Renal cortical epithelial cell (primary cell): ENCODE data around the gene FREM3. TPM values are rescaled to one million over a fixed set of nuclear protein-coding genes. Genes with fewer than 3 reads are reported as not detected.
"Not testable (repeated sequence)": the region's sequence is repeated elsewhere in the genome, so short reads cannot be mapped to it uniquely, and the experiment has no call there.

Experiments used
- DNase-seq: peaks from one replicate; pipeline ENCODE4 v3.0.0-alpha.2; 2011; ENCODE audit warnings: low read depth
- total RNA-seq: library from RNA; depleted of rRNA; stranded (reverse); fragments of >200 nt; gene quantifications from 2 replicates; pipeline ENCODE4 v1.2.3, GENCODE V29; 2014

Gene FREM3
- total RNA-seq, 1 donor from 2014 or later, result not detected

DNA sequence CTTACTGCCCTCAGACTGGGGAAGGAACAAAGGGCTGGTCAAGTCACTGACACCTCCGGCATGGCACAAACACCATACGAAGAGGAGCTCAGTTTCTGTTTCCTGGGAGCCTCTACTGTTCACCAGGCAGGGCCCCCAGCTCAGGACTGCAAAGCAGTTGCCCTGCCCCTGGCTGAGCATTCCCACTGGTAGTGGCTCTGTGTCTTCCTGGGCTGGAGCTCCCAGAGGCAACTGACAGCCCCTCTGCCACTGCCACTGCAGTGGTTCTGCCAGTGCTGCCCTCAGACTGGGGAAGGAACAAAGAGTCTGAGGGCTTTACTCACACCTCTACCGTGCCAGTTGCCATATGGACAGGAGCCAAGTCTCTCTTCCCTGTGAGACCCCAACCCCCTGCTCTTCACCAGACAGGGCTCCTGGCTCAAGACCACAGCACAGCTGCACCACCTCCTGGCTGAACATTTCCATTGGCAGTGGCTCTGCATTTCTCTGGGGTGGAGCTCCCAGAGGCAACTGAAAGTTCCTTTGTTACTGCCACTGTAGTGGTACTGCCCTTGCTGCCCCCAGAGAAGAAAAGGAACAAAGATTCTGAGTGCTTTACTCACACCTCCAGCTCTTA is 119.0 kb downstream of the FREM3 start:
- no peak for DNase-seq

DNA sequence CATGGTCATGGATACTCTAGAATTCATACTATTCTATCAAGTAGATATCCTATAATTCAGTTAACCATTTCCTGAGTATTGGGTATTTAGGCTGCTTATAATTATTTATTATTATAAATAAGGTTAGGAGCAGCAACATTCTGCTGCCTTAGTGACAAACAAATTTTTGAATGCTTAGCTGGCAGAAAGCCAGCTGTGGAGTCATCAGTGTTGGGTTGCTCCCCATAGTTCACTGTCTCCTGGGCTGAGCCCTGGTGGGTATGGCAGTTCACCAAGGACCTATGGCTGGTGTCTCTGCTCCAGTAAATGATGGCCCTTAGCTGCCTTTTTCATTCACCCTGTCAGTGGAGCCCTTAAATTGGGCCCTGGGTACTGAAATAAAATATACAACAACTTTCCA is 125.1 kb downstream of the FREM3 start:
- no peak for DNase-seq

DNA sequence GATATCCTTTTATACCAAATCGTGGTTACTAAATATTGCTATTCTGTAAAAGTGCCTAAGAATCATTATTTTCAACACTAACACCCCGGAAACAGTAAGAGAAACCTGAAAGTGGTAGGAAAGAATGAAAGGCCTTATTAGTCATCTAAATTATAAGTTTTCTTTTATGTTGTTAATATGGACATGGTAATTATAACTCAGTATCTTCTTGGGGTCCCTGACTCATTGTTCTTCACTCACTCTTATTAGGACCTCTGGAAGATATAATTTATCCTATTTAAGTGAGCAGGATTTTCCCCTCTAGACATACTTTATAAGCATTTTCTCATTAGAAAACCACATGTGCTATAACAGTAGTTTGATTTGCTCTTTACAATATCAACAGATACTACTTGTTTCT is 136.0 kb downstream of the FREM3 start:
- no peak for DNase-seq

DNA sequence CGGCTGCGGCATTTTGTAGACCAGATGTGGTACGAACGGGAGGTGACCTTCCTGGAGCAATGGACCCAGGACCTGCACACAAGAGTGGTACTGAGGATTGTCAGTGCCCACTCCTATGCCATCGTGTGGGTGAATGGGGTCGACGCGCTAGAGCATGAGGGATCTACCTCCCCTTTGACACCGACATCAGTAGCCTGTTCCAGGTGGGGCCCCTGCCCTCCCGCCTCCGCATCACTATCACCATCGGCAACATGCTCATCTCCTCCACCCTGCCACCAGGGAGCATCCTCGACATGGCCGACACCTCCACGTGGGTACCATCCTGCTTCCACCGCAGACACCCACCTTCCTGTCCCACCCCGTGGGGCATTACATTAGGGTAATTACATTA is 140.7 kb downstream of the FREM3 start:
- no peak for DNase-seq

DNA sequence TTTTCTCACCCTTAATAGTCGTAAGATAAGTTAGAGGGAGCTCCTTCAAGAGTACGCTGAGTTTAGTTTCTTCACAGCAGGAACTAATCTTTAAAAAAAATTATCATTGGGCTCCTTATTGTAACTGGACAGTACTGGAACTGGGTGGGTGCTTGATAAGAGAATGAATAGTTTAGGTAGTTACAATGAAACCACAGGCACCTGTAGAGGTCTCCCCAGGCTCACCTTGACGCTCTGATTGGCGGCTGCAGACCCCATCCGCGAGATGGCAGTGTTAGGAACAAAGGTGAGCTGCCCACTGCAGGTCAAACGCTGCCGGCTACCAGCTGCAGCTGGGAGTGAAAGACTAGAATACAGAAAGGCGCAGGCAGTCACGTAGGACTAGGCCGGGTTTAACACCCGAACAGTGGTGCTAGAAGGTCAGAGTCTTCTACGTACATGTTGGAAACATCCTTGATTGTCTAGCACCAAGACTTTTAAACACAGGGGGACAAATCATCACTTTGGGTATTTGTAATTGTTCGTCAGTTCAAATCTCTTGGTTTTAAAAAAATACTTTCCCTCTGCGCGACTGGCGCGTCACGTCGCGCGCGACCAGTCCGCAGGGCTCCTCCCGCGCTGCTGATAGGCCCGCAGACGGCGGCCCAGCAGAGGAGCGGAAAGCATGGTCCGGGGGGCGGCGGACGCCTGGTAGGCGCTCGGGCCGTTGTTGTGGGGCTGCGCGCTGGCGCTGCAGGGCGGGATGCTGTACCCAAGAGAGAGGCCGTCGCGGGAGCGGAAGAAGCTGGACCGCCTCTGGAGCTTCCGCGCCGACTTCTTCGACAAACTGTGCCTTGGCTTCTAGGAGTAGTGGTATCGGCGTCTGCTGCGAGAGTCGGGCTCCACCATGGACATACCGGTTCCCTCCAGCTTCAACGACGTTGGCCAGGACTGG is 141.4 kb downstream of the FREM3 start:
- peak; percentile 68 for DNase-seq

DNA sequence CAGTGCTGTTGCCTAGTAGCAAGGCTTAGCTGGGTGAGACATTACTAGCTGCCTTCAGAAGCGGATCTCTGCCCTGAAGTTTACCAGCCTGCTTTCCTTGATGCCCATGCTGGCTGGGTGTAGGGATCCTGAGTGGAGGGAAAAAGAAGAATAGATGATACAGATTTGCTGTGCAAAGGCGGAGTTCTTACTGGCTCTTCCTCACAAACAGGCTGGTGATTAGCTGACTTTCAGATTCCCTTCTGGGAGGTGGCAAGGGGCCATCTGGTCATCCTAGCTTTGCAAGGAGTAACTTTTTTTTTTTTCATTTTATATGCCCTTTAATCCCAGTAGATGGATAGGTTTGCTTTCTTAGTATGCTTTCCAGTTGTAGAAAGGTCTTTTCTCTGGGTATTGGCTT is 142.2 kb downstream of the FREM3 start:
- DNase-seq, result no peak

DNA sequence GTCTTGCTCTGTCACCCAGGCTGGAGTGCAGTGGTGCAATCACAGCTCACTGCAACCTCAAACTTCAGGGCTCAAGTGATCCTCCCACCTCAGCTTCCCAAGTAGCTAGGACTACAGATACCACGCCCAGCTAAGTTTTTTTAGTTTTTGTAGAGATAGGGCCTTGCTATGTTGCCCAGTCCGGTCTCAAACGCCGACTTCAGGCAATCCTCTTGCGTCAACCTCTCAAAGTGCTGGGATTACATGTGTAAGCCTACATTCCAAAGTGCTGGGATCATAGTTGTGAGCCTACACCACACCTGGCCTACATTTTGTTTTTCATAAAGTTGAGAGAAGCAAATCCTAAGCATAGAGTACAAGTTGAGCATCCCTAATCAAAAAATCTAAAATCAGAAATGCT is 144.8 kb downstream of the FREM3 start:
- no peak for DNase-seq

DNA sequence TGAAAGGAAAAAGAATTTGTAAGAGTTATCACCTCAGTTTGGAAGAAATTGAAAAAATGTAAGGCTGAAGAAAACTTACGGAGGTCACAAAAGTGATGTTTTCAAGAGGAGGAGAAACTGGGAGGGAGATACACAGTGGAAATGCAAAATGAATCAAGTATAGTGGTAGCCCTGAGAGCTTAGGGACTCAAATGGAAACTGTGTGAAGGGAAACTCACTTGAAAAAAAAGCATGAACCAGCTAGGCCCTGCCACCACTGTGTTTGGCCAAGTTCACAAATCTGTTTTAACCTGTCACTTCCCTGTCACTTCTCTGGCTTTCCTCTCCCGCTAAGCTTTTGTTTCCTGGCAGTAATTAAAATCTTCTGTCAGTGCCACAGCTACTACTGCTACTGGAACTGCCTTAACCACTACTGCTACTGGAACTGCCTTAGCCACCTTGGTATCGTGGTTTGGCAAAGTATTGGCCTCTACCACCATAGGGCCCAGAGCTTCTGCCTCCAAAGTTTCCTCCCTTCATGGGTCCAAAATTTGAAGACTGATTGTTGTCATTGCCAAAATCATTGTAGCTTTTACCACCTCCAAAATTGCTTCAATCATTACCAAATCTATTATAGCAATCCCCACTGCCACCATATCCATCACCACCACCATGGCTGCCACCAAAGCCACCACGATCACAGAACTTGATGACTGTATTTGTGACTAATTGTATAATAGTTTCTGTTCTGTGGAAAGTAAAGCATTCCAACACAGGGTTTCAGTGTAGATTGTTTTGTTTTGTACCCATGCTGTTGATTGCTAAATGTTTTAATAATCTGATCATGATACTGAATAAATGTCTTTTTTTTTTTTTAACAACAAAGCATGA is 145.5 kb downstream of the FREM3 start:
- no peak for DNase-seq

DNA sequence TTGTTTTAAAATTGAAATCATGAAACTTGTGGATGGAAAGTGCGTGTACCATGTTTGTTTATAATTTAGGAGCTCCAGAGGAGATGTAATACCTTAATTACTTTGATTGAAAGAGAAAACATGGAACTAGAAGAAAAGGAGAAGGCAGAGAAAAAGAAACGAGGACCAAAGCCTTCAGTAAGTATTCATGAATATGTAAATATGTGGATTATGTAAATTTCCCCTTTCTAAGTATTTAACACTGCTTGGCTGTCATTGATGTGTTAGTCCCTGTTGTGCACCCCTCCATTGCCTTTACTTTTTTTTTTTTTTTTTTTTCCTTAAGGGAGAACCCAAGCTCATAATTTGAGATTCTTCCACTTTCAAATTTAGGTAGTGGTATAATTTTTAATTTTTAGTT is 150.5 kb downstream of the FREM3 start:
- DNase-seq, result no peak

DNA sequence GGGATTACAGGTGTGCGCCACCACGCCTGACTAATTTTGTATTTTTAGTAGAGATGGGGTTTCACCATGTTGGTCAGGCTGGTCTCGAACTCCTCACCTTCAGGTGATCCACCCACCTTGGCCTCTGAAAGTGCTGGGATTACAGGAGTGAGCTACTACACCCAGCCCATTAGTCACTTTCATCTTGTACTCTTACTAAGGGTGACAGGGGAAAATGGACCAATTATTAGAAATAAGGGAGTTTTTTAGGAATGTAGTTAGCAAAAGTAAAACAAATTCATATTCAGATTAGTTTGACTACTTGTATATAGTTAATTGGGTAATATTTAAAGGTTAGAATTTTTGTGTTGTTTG is 160.8 kb downstream of the FREM3 start:
- DNase-seq, result no peak

DNA sequence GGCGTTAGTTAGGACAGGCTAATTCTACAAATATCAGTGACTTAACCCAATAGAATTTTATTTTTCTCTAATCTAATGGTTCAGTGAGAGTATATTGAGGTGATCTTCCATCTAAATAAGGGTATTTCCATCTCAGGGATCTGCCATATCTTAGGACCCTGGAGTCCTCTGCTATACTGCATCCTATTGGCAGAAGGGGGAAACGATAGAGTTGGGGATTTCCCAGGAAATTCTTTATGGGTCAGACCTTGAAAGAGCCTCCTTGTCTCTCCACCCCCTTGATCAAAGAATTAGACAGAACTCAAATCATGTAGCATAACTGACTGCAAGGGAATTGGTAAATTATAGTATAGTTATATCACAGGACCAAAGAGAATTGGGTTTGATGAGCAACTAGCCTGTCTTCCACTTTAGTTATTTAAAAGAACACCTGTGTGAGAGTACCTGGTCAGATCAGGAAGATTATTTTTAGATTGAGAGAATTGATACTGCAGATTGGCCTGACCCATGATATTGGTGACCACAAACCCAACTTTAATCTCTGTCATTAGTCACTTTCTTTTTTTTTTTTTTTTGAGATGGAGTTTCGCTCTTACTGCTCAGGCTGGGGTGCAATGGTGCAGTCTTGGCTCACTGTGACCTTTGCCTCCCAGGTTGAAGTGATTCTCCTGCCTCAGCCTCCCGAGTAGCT is 161.4 kb downstream of the FREM3 start:
- no peak for DNase-seq

DNA sequence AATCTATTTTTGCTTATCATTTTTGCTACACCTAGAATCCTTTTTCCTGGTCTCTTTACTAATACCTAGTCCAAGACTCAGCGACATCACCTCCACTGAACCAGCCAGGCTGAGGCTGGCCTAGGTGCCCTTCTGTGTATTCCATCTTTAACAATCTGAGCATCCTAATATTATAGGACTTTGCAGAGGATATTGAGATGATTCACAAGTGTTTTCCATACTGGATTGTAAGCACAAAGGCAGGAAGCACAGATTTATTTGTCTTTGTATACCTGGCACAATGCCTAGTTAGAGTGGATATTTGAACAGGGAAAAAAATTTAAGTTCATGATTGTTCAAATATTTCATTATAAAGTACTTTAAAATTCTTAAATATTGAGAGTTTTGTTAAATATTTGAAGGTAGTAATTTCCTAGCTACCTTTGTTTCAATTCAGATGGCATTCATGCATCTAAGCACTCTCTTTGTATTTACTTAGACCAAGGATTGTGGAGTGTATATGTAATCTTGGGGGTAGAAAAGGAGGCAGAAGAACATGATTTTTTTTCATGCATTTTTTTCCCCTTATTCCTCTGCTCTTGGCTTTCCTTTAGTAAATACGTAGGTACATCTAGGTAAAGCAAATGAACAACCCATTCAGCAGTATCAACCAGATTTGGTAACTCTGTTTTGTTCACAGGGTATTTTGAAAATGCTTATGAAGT is 168.5 kb downstream of the FREM3 start:
- no peak for DNase-seq

DNA sequence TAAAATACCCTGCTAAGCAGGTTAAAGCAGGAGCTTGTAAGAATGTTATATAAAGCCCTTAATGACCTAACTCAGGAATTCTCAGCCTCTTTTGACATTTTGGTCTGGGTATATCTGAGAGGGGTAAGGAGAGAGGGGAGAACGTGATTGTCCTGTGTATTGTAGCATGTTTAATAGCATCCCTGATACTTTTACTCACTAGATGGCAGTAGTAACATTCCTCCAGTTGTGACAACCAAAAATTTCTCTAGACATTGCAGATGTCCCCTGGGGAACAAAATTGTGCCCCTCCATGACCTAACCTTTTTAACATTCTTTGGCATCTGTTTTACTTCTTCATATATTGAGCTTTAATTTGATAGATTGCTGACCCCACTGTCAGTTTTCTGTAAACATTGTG is 169.1 kb downstream of the FREM3 start:
- no peak for DNase-seq

DNA sequence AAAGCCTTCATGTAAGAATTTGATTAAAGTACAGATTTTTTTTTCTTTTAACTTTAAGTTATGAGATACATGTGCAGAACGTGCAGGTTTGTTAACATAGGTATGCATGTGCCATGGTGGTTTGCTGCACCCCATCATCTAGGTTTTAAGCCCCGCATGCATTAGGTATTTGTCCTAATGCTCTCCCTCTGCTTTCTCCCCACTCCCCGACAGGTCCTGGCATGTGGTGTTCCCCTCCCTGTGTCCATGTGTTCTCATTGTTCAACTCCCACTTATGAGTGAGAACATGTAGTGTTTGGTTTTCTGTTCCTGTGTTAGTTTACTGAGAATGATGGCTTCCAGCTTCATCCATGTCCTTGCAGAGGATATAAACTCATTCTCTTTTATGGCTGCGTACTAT is 172.4 kb downstream of the FREM3 start:
- not testable (repeated sequence) for DNase-seq

Other genes starting within 250 kb of the FREM3 start
- gene SMARCA5, start 187.0 kb downstream of the FREM3 start, total RNA-seq, result 68.6 and 107 TPM in 2 replicates
- gene GYPE, start 204.9 kb upstream of the FREM3 start, total RNA-seq, result not detected in 2 replicates